Right lobe of liver (tissue), 4 donors: ENCODE data around the gene TBC1D10A.

Source experiments
- POLR2A ChIP-seq: fragments of 450-650 bp; IDR thresholded peaks from one replicate; pipeline ENCODE4 v1.6.1; 2017; ENCODE audit warnings: antibody characterized with exemption, mild to moderate bottlenecking
- TF ChIP-seq, protein P1 (sequence below), 4 donors: fragments of 200-600 bp in 3 of 4; fragments of 450-650 bp in 1 of 4; IDR thresholded peaks; one replicate each; pipeline versions ENCODE4 v1.5.1 to v1.8.0; 2016 to 2022; ENCODE audit warnings: antibody characterized with exemption in 4 of 4, mild to moderate bottlenecking in 2 of 4
- donor health status: DM: no; HTN: no; CAD: no.
- donor health status: DM: no; HTN: no; CAD: no.
- donor health status: DM: no; HTN: yes; CAD: no.

DNA sequence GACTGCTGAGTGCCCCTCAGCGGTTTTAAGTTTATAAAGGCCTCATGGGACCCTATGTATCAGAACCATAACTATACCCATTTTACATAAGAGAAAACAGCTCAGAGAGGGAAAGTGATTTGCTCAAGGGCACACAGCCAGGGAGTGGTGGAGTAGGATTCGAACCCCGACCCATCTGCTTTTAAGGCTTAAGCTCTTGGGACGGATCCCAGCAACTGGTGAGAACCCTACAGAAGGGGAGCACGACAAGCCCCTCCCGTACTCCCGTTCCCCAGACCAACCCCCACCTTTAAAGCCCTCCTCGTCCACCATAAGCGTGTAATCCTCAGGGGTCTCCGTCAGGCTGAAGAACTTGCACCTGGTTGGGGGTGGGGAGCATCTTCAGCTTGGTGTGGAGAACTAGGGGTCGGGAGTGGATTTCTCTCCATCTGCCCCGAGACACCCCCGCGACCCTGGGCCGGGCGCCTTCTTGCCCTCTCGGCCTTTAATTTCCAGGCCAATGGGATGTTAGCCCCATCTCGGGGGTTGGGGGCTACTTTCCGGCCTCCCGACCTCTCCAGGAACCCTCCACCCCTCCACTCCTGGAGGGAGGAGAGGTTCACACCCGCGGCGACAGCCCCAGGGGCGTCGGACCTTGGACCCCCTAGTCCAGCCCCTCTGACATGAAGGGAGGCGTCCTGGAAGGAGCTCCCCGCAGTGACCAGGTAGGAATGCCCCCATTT lies 38.2 kb downstream of the TBC1D10A start:
- TF ChIP-seq POLR2A, result no peak
- TF ChIP-seq, protein P1, sequence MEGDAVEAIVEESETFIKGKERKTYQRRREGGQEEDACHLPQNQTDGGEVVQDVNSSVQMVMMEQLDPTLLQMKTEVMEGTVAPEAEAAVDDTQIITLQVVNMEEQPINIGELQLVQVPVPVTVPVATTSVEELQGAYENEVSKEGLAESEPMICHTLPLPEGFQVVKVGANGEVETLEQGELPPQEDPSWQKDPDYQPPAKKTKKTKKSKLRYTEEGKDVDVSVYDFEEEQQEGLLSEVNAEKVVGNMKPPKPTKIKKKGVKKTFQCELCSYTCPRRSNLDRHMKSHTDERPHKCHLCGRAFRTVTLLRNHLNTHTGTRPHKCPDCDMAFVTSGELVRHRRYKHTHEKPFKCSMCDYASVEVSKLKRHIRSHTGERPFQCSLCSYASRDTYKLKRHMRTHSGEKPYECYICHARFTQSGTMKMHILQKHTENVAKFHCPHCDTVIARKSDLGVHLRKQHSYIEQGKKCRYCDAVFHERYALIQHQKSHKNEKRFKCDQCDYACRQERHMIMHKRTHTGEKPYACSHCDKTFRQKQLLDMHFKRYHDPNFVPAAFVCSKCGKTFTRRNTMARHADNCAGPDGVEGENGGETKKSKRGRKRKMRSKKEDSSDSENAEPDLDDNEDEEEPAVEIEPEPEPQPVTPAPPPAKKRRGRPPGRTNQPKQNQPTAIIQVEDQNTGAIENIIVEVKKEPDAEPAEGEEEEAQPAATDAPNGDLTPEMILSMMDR (IDR thresholded peaks at IDR 0.05), result no peak
